Peyer's patch (tissue), 4 donors: ENCODE results near the gene IL4I1.

Source experiments
- POLR2A ChIP-seq, 2 donors: fragments of 450-650 bp; IDR thresholded peaks; one replicate each; pipeline ENCODE4 v1.5.1; 2017; ENCODE audit warnings: antibody characterized with exemption in 2 of 2, mild to moderate bottlenecking in 2 of 2, moderate library complexity in 2 of 2
- TF ChIP-seq, protein P1 (sequence below), 6 experiments: fragments of 450-650 bp in 4 of 6; fragments of 200-600 bp in 2 of 6; sonication (generic) in 1 of 6; IDR thresholded peaks; one replicate each; pipeline ENCODE4 v1.5.1; 2017 to 2019; ENCODE audit warnings: antibody characterized with exemption in 6 of 6, mild to moderate bottlenecking in 3 of 6, moderate library complexity in 1 of 6

DNA sequence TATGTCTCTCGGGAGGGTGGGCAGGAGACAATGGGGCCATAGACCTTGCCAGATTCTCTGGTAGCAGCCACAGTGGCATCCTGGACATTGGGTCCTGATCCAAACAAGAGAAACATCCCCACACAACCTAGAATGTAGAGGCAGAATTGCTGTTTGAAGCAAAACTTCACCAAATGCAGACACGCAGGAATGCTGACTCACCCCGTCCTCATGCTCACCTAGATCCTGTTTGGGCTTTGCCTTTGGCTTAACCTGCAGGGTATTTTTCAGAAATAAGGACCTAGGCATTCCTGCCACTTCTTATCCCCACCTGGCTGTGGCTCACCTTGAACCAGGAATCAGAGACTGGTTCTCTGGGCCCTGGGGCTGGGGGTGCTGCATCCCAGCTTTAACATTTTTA, 11.9 kb downstream of the IL4I1 start:
- TF ChIP-seq, protein P1, sequence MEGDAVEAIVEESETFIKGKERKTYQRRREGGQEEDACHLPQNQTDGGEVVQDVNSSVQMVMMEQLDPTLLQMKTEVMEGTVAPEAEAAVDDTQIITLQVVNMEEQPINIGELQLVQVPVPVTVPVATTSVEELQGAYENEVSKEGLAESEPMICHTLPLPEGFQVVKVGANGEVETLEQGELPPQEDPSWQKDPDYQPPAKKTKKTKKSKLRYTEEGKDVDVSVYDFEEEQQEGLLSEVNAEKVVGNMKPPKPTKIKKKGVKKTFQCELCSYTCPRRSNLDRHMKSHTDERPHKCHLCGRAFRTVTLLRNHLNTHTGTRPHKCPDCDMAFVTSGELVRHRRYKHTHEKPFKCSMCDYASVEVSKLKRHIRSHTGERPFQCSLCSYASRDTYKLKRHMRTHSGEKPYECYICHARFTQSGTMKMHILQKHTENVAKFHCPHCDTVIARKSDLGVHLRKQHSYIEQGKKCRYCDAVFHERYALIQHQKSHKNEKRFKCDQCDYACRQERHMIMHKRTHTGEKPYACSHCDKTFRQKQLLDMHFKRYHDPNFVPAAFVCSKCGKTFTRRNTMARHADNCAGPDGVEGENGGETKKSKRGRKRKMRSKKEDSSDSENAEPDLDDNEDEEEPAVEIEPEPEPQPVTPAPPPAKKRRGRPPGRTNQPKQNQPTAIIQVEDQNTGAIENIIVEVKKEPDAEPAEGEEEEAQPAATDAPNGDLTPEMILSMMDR (IDR thresholded peaks at IDR 0.05) = no peak
- no peak for TF ChIP-seq POLR2A (IDR thresholded peaks at IDR 0.05)
